Measurements from ENCODE around the gene TBX19.

TBX19 gene

DNA sequence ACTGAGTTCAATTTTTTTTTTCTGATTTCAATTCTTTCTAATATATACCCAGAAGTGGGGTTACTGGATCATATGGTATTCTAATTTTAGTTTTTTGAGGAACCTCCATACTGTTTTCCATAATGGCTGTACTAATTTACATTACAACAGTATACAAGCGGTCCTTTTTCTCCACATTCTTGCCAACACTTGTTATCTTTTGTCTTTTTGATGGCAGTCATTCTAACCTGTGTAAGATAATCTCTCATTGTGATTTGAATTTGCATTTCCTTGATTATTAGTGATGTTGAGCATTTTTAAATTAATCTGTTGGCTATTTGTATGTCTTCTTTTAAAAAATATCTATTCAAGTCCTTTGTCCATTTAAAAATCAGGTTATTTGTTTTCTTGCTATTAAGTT is 21.1 kb upstream of the TBX19 start:
- in situ Hi-C loops (cut with MboI; ENCODE audit: low pct_unique_long_range_greater_than_20kb, low sequenced_read_pairs, unreplicated experiment), result no loop called here
- TF ChIP-seq, protein P1, sequence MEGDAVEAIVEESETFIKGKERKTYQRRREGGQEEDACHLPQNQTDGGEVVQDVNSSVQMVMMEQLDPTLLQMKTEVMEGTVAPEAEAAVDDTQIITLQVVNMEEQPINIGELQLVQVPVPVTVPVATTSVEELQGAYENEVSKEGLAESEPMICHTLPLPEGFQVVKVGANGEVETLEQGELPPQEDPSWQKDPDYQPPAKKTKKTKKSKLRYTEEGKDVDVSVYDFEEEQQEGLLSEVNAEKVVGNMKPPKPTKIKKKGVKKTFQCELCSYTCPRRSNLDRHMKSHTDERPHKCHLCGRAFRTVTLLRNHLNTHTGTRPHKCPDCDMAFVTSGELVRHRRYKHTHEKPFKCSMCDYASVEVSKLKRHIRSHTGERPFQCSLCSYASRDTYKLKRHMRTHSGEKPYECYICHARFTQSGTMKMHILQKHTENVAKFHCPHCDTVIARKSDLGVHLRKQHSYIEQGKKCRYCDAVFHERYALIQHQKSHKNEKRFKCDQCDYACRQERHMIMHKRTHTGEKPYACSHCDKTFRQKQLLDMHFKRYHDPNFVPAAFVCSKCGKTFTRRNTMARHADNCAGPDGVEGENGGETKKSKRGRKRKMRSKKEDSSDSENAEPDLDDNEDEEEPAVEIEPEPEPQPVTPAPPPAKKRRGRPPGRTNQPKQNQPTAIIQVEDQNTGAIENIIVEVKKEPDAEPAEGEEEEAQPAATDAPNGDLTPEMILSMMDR (IDR thresholded peaks at IDR 0.05; ENCODE audit: extremely low read depth, insufficient read depth, missing control alignments), result no peak
- no peak for DNase-seq (ENCODE audit: low spot score)

DNA sequence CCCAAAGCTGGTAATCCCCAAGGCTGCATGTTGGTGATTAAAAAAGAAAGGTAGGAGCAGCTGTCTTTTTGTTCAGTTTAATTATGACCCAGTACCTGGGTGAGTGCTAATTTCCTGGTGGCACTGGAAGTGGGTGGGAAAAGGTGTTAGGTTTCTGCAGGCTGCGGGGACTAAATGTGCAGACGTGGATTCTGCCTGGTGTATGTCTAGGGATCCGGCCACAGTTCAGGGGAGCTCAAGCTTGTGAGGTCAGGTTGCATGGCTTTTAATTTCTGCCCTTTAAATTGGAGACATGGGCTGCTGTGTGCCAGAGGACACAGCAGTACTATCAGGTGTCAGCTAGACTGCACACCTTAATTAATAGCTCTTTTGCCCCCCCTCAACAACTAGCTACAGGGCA is 20.3 kb upstream of the TBX19 start:
- DNase-seq (ENCODE audit: low spot score), result no peak
- TF ChIP-seq, protein P1 (IDR thresholded peaks at IDR 0.05; ENCODE audit: extremely low read depth, insufficient read depth, missing control alignments), result no peak
- in situ Hi-C loops (cut with MboI; ENCODE audit: low pct_unique_long_range_greater_than_20kb, low sequenced_read_pairs, unreplicated experiment), result no loop called here

DNA sequence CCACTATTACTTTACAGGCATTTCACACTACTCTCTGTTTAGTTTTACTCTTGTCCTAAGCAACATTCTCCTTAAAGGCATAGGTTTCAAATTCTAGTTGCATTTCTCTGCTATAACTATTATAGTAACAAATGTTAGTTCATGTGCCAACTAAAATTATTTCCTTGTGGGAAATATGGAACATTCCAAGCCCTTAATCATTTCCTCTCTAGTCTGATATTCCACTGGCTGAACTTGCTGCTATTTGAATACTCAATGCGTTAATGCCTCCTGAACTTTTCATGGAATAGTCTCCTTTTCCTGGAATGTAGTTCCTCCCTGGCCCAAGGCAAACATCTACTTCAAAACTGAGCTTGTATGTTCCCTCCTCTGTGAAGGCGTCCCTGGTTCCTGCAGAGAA is 19.3 kb upstream of the TBX19 start:
- in situ Hi-C loops (cut with MboI; ENCODE audit: low pct_unique_long_range_greater_than_20kb, low sequenced_read_pairs, unreplicated experiment), result no loop called here
- TF ChIP-seq, protein P1 (IDR thresholded peaks at IDR 0.05; ENCODE audit: extremely low read depth, insufficient read depth, missing control alignments), result no peak
- no peak for DNase-seq (ENCODE audit: low spot score)

DNA sequence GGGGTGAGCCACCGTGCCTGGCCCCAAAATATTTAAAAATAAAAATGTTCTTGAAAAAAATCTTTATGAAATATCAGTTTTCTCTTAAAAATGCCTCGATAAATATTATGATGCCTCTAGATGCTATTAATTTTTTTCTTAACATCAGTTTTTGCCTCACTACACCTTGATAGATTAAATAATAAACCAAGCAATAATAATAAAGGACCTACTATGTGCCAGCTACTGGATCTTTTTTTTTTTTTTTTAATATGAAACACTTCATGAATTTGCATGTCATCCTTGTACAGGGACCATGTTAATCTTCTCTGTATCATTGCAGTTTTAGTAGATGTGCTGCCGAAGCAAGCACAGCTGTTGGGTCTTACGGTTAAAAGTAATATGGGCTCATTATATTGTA is 17.5 kb upstream of the TBX19 start:
- DNase-seq (ENCODE audit: low spot score), result no peak
- in situ Hi-C loops (cut with MboI; ENCODE audit: low pct_unique_long_range_greater_than_20kb, low sequenced_read_pairs, unreplicated experiment), result no loop called here
- TF ChIP-seq, protein P1 (IDR thresholded peaks at IDR 0.05; ENCODE audit: extremely low read depth, insufficient read depth, missing control alignments), result no peak

DNA sequence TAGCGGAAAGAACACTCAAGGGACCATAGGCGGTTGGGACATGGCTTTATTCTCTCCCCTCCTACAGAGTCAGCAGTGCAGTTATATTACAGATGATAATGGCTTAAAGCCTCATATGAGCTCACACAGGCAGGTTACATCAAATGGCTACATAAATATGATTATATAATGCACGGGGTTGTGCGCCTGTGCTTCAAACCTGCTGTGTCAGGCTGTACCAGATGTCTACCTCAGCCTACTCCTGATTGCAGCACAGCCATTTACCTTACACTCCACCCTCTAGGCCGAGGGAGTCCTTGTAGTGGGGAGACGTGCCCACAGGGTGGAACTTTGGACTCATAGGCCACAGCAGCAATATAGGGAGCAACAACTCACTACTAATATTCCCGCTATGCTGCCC is 16.4 kb upstream of the TBX19 start:
- TF ChIP-seq, protein P1 (IDR thresholded peaks at IDR 0.05; ENCODE audit: extremely low read depth, insufficient read depth, missing control alignments), result no peak
- DNase-seq (ENCODE audit: low spot score), result no peak
- in situ Hi-C loops (cut with MboI; ENCODE audit: low pct_unique_long_range_greater_than_20kb, low sequenced_read_pairs, unreplicated experiment), result no loop called here

DNA sequence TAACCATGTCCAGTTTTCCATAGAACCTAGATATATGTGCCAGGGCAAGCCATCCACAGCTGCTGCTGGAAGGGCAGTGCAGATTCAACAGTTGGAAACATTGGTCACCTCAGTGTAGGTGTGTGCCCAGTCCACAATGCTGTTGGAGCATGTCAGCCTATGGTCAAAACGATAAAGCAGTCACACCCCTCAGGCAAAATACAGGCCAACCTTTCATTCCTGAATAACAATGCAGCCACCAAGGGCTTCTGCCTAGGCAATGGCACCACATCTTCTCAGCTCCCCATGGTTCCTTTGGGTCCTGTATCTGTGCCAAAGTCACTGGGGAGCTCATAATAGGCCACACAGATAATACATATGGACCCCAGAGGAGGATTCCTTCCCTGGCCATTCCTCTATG is 15.1 kb upstream of the TBX19 start:
- in situ Hi-C loops (cut with MboI; ENCODE audit: low pct_unique_long_range_greater_than_20kb, low sequenced_read_pairs, unreplicated experiment), result no loop called here
- no peak for DNase-seq (ENCODE audit: low spot score)
- TF ChIP-seq, protein P1 (IDR thresholded peaks at IDR 0.05; ENCODE audit: extremely low read depth, insufficient read depth, missing control alignments), result no peak

DNA sequence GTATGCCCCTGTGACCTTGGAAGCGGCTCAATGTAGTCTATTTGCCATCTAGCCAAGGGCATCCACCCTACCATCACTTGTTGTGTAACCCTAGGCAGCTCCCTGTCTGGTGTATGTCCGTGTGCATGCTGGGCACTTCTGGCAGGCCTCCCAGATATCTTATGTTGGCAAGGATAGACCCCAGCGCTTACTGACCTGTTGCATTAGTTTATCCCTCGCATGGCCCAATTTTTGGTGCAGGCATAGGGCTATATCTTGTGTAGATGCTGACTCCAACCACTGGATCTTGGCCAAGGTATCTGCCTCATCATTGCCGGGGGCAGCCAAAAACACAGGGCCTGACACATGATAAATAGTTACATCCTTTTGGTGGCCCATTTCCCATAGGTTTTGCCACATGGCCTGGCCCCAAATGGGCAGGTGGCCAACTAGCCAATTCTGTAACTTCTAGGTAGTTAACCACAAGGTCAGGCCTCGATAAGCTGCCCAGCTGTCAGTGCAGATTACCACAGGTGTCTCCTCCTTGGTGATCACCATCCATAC is 14.0 kb upstream of the TBX19 start:
- in situ Hi-C loops (cut with MboI; ENCODE audit: low pct_unique_long_range_greater_than_20kb, low sequenced_read_pairs, unreplicated experiment), result no loop called here
- DNase-seq (ENCODE audit: low spot score), result no peak
- TF ChIP-seq, protein P1 (IDR thresholded peaks at IDR 0.05; ENCODE audit: extremely low read depth, insufficient read depth, missing control alignments), result no peak

Measured in GM13977 (cell line).